CD4-positive, CD25-positive, alpha-beta regulatory T cell (primary cell): ENCODE results near the gene RGS12. TPM values are rescaled to one million over a fixed set of nuclear protein-coding genes. Genes with fewer than 3 reads are reported as not detected.

Experiments used
- ATAC-seq, 2 donors: fragments of 150-1000 bp; cut with Tn5 transposase; one replicate each; pipeline ENCODE4 v1.10.0; 2021; ENCODE audit warnings: low read depth in 2 of 2, moderate number of reproducible peaks in 2 of 2, moderate library complexity in 1 of 2
- DNase-seq, 3 donors: peaks; one replicate each; pipeline versions ENCODE4 v3.0.0 to v3.0.0-alpha.2; 2012 to 2022; ENCODE audit warnings: mixed read lengths in 1 of 3
- H3K27ac ChIP-seq: one replicate; pipeline ENCODE4 v1.7.0; 2013; ENCODE audit warnings: mild to moderate bottlenecking, low read length; ENCODE audit not compliant: insufficient read depth, poor library complexity, severe bottlenecking
- H3K27me3 ChIP-seq: one replicate; pipeline ENCODE4 v1.7.0; 2013; ENCODE audit warnings: low read length; ENCODE audit not compliant: control insufficient read depth, insufficient read depth
- H3K36me3 ChIP-seq: one replicate; pipeline ENCODE4 v1.7.0; 2013; ENCODE audit warnings: mild to moderate bottlenecking, low read length, moderate library complexity; ENCODE audit not compliant: control insufficient read depth, insufficient read depth
- H3K4me1 ChIP-seq: 2 replicates; pipeline ENCODE4 v1.7.0; 2013; ENCODE audit warnings: mild to moderate bottlenecking, low read length; ENCODE audit not compliant: insufficient read depth, control insufficient read depth, poor library complexity, severe bottlenecking
- H3K4me3 ChIP-seq: one replicate; pipeline ENCODE4 v1.7.0; 2013; ENCODE audit warnings: low read depth, mild to moderate bottlenecking, low read length, moderate library complexity
- H3K9me3 ChIP-seq, 2 experiments: 1 replicate in 1 of 2; 2 replicates in 1 of 2; pipeline ENCODE4 v1.7.0; 2013; ENCODE audit warnings: low read length in 2 of 2, mild to moderate bottlenecking in 1 of 2, moderate library complexity in 1 of 2; ENCODE audit not compliant: control insufficient read depth in 2 of 2
- H3K27ac Mint-ChIP-seq, 3 donors: one replicate each; pipeline ENCODE4 v1.8.0; 2020 to 2022; ENCODE audit warnings: mild to moderate bottlenecking in 3 of 3, mixed read lengths in 3 of 3, moderate library complexity in 2 of 3
- H3K27me3 Mint-ChIP-seq: one replicate; pipeline ENCODE4 v1.8.0; 2022; ENCODE audit warnings: mild to moderate bottlenecking, mixed read lengths
- H3K36me3 Mint-ChIP-seq: one replicate; pipeline ENCODE4 v1.8.0; 2020; ENCODE audit warnings: mixed read lengths
- H3K4me1 Mint-ChIP-seq, 4 donors: one replicate each; pipeline ENCODE4 v1.8.0; 2020 to 2022; ENCODE audit warnings: mixed read lengths in 4 of 4, mild to moderate bottlenecking in 1 of 4
- H3K4me3 Mint-ChIP-seq, 4 donors: one replicate each; pipeline ENCODE4 v1.8.0; 2020 to 2022; ENCODE audit warnings: mild to moderate bottlenecking in 4 of 4, mixed read lengths in 4 of 4, moderate library complexity in 3 of 4
- H3K9me3 Mint-ChIP-seq, 7 donors: one replicate each; pipeline ENCODE4 v1.8.0; 2020 to 2022; ENCODE audit warnings: mixed read lengths in 7 of 7, mild to moderate bottlenecking in 3 of 7, moderate library complexity in 2 of 7
- polyA plus RNA-seq, 4 donors: library from polyadenylated mRNA; unstranded; fragments of 300-500 nt; fragmentation: Illumina TruSeq; gene quantifications; one replicate each; pipeline ENCODE4 v1.2.3, GENCODE V29; 2021
- total RNA-seq: library from RNA; stranded (reverse); gene quantifications from one replicate; pipeline ENCODE4 v1.2.3, GENCODE V29; 2022

The RGS12 gene
- total and polyA plus RNA-seq, 5 donors from 2014 or later = 3.7 to 27.6 (median 6.6) TPM

- Histone ChIP-seq H3K27me3 (no peaks in the 10 kb centered on the region), H3K9me3 (no peaks in the 10 kb centered on the region), H3K27ac (no peak overlapping the region), H3K4me1 (peaks cover 13% of the 10 kb centered on the region), H3K36me3 (no peaks in the 10 kb centered on the region), H3K4me3 (no peak overlapping the region)
- H3K36me3 Mint-ChIP-seq = peaks cover 6% of the 10 kb centered on the region
- peaks cover 11 to 54% (median 15%) of the 10 kb centered on the region in 4 donors for H3K4me1 Mint-ChIP-seq
- no peaks in the 10 kb centered on the region for H3K27me3 Mint-ChIP-seq
- DNase-seq (no peak), ATAC-seq (no peak)
- no peaks in the 10 kb centered on the region for H3K9me3 Mint-ChIP-seq
- H3K4me3 Mint-ChIP-seq = no peak overlapping the region
- H3K27ac Mint-ChIP-seq = no peak overlapping the region
Observed at GRCh38 chr4:3338321-3338838, 45.6 kb downstream of the RGS12 start.

GRCh38 chr4:3338976-3339531, 46.2 kb downstream of the RGS12 start:
- peak overlapping the region in 1 of 3 donors; percentile 72 for H3K27ac Mint-ChIP-seq
- Histone ChIP-seq H3K27me3 (no peaks in the 10 kb centered on the region), H3K4me3 (no peak overlapping the region), H3K4me1 (peaks cover 13% of the 10 kb centered on the region), H3K27ac (no peak overlapping the region), H3K9me3 (no peaks in the 10 kb centered on the region), H3K36me3 (no peaks in the 10 kb centered on the region)
- DNase-seq (no peak), ATAC-seq (no peak)
- H3K4me3 Mint-ChIP-seq = no peak overlapping the region
- H3K27me3 Mint-ChIP-seq = no peaks in the 10 kb centered on the region
- H3K9me3 Mint-ChIP-seq = no peaks in the 10 kb centered on the region
- H3K36me3 Mint-ChIP-seq = peaks cover 12% of the 10 kb centered on the region
- peaks cover 11 to 48% (median 17%) of the 10 kb centered on the region in 4 donors for H3K4me1 Mint-ChIP-seq

GRCh38 chr4:3339577-3339976, 46.8 kb downstream of the RGS12 start:
- no peaks in the 10 kb centered on the region for H3K9me3 Mint-ChIP-seq
- ATAC-seq (no peak), DNase-seq (no peak)
- no peaks in the 10 kb centered on the region for H3K27me3 Mint-ChIP-seq
- H3K4me1 ChIP-seq = peaks cover 12% of the 10 kb centered on the region
- H3K27ac Mint-ChIP-seq = peak overlapping the region in 1 of 3 donors; percentile 72
- peaks cover 15% of the 10 kb centered on the region for H3K36me3 Mint-ChIP-seq
- H3K27ac ChIP-seq = no peak overlapping the region
- H3K36me3 ChIP-seq = no peaks in the 10 kb centered on the region
- peaks cover 11 to 47% (median 16%) of the 10 kb centered on the region in 4 donors for H3K4me1 Mint-ChIP-seq
- H3K27me3 ChIP-seq = no peaks in the 10 kb centered on the region
- H3K4me3 ChIP-seq = no peak overlapping the region
- H3K4me3 Mint-ChIP-seq = no peak overlapping the region
- H3K9me3 ChIP-seq = no peaks in the 10 kb centered on the region

GRCh38 chr4:3340038-3340699, 47.3 kb downstream of the RGS12 start:
- no peaks in the 10 kb centered on the region for H3K9me3 Mint-ChIP-seq
- H3K4me3 ChIP-seq = no peak overlapping the region
- peaks cover 11 to 48% (median 15%) of the 10 kb centered on the region in 4 donors for H3K4me1 Mint-ChIP-seq
- DNase-seq (no peak), ATAC-seq (no peak)
- H3K36me3 Mint-ChIP-seq = peaks cover 15% of the 10 kb centered on the region
- no peaks in the 10 kb centered on the region for H3K9me3 ChIP-seq
- no peaks in the 10 kb centered on the region for H3K27me3 ChIP-seq
- peak overlapping the region in 1 of 3 donors; percentile 31 for H3K27ac Mint-ChIP-seq
- no peaks in the 10 kb centered on the region for H3K36me3 ChIP-seq
- H3K27ac ChIP-seq = no peak overlapping the region
- no peaks in the 10 kb centered on the region for H3K27me3 Mint-ChIP-seq
- peaks cover 9% of the 10 kb centered on the region for H3K4me1 ChIP-seq
- H3K4me3 Mint-ChIP-seq = no peak overlapping the region

- DNase-seq (no peak), ATAC-seq (no peak)
- Mint-ChIP-seq H3K27ac (no peak overlapping the region), H3K36me3 (peaks cover 15% of the 10 kb centered on the region), H3K4me3 (no peak overlapping the region), H3K4me1 (peaks cover 11 to 49% (median 17%) of the 10 kb centered on the region in 4 donors), H3K27me3 (no peaks in the 10 kb centered on the region), H3K9me3 (no peaks in the 10 kb centered on the region)
- Histone ChIP-seq H3K9me3 (no peaks in the 10 kb centered on the region), H3K27me3 (no peaks in the 10 kb centered on the region), H3K27ac (no peak overlapping the region), H3K4me1 (peaks cover 9% of the 10 kb centered on the region), H3K36me3 (no peaks in the 10 kb centered on the region), H3K4me3 (no peak overlapping the region)
Observed at GRCh38 chr4:3340700-3341083, 47.9 kb downstream of the RGS12 start.

GRCh38 chr4:3341760-3342159, 48.9 kb downstream of the RGS12 start:
- no peaks in the 10 kb centered on the region for H3K27me3 ChIP-seq
- H3K36me3 ChIP-seq = no peaks in the 10 kb centered on the region
- H3K9me3 ChIP-seq = no peaks in the 10 kb centered on the region
- DNase-seq (no peak), ATAC-seq (no peak)
- no peak overlapping the region for H3K4me3 ChIP-seq
- H3K36me3 Mint-ChIP-seq = peaks cover 15% of the 10 kb centered on the region
- H3K27me3 Mint-ChIP-seq = no peaks in the 10 kb centered on the region
- no peaks in the 10 kb centered on the region for H3K9me3 Mint-ChIP-seq
- peaks cover 11 to 60% (median 23%) of the 10 kb centered on the region in 4 donors for H3K4me1 Mint-ChIP-seq
- no peak overlapping the region for H3K4me3 Mint-ChIP-seq
- peak overlapping the region in 2 of 3 donors; percentile 64 to 73 for H3K27ac Mint-ChIP-seq
- H3K4me1 ChIP-seq = peaks cover 9% of the 10 kb centered on the region
- H3K27ac ChIP-seq = no peak overlapping the region

GRCh38 chr4:3342182-3342854, 49.5 kb downstream of the RGS12 start:
- peak overlapping the region; percentile 19 for H3K4me3 ChIP-seq
- H3K9me3 ChIP-seq = no peaks in the 10 kb centered on the region
- Mint-ChIP-seq H3K36me3 (peaks cover 10% of the 10 kb centered on the region), H3K9me3 (no peaks in the 10 kb centered on the region), H3K27me3 (no peaks in the 10 kb centered on the region), H3K4me3 (peak overlapping the region in 1 of 4 donors; percentile 9), H3K27ac (peak overlapping the region in 2 of 3 donors; percentile 64 to 73), H3K4me1 (peaks cover 11 to 59% (median 23%) of the 10 kb centered on the region in 4 donors)
- DNase-seq (peak in 1 of 3 donors; percentile 18), ATAC-seq (peak in 1 of 2 donors; percentile 32)
- H3K27me3 ChIP-seq = no peaks in the 10 kb centered on the region
- H3K36me3 ChIP-seq = no peaks in the 10 kb centered on the region
- peaks cover 9% of the 10 kb centered on the region for H3K4me1 ChIP-seq
- no peak overlapping the region for H3K27ac ChIP-seq
